Measurements from ENCODE around the gene EFCAB14. TPM values are rescaled to one million over a fixed set of nuclear protein-coding genes. Genes with fewer than 3 reads are reported as not detected.

EFCAB14 gene
- polyA plus RNA-seq, 1 donor from 2014 or later: 7.6 TPM

DNA sequence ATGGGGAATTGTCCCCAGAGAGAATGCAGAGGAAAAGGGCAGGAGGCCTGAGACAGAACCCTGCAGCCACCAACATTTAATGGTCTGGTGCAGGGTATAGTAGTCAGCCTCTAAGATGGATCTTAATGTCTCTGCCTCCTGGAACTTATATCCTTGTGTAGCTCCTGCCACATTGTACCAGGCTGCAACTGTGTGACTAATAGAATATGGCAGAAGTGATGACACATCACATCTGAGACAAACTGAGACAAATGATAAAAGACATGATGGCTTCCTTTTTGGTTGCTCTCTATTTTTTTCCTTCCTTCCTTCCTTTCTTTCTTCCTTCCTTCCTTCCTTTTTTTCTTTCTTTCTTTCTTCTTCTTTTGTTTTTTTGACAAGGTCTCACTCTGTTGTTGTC, 42.8 kb upstream of the EFCAB14 start:
- H3K9me2 ChIP-seq (ENCODE audit: insufficient read depth, low read length): no peaks in the 10 kb centered on the region
- H3K27ac ChIP-seq (ENCODE audit: low read length): no peak overlapping the region
- H3K36me3 ChIP-seq (ENCODE audit: insufficient read depth, low read length): no peaks in the 10 kb centered on the region
- no peak overlapping the region for H3K9ac ChIP-seq (ENCODE audit: low read length)
- H4K20me1 ChIP-seq (ENCODE audit: insufficient read depth): no peaks in the 10 kb centered on the region
- H3K79me2 ChIP-seq (replicated peaks; ENCODE audit: insufficient read depth, low read length): no peaks in the 10 kb centered on the region
- no peak overlapping the region for H3K4me2 ChIP-seq (ENCODE audit: low read length)
- H3F3A ChIP-seq (ENCODE audit: insufficient read depth, low read length, poor library complexity, severe bottlenecking): no peaks in the 10 kb centered on the region
- TF ChIP-seq RAD21 (conservative IDR thresholded peaks at IDR 0.05) (no peak), SMC3 (conservative IDR thresholded peaks at IDR 0.05; ENCODE audit: poor library complexity) (no peak)
- TF ChIP-seq, protein P1, sequence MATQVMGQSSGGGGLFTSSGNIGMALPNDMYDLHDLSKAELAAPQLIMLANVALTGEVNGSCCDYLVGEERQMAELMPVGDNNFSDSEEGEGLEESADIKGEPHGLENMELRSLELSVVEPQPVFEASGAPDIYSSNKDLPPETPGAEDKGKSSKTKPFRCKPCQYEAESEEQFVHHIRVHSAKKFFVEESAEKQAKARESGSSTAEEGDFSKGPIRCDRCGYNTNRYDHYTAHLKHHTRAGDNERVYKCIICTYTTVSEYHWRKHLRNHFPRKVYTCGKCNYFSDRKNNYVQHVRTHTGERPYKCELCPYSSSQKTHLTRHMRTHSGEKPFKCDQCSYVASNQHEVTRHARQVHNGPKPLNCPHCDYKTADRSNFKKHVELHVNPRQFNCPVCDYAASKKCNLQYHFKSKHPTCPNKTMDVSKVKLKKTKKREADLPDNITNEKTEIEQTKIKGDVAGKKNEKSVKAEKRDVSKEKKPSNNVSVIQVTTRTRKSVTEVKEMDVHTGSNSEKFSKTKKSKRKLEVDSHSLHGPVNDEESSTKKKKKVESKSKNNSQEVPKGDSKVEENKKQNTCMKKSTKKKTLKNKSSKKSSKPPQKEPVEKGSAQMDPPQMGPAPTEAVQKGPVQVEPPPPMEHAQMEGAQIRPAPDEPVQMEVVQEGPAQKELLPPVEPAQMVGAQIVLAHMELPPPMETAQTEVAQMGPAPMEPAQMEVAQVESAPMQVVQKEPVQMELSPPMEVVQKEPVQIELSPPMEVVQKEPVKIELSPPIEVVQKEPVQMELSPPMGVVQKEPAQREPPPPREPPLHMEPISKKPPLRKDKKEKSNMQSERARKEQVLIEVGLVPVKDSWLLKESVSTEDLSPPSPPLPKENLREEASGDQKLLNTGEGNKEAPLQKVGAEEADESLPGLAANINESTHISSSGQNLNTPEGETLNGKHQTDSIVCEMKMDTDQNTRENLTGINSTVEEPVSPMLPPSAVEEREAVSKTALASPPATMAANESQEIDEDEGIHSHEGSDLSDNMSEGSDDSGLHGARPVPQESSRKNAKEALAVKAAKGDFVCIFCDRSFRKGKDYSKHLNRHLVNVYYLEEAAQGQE (IDR thresholded peaks at IDR 0.05; ENCODE audit: borderline replicate concordance): no peak
- H3K27me3 ChIP-seq (ENCODE audit: insufficient read depth, low read depth, low read length): no peaks in the 10 kb centered on the region
- no peak overlapping the region for H3K4me3 ChIP-seq (ENCODE audit: low read length)
- no peaks in the 10 kb centered on the region for H3K9me3 ChIP-seq (ENCODE audit: low read length)
- H2AFZ ChIP-seq (ENCODE audit: low read depth, low read length): no peak overlapping the region

DNA sequence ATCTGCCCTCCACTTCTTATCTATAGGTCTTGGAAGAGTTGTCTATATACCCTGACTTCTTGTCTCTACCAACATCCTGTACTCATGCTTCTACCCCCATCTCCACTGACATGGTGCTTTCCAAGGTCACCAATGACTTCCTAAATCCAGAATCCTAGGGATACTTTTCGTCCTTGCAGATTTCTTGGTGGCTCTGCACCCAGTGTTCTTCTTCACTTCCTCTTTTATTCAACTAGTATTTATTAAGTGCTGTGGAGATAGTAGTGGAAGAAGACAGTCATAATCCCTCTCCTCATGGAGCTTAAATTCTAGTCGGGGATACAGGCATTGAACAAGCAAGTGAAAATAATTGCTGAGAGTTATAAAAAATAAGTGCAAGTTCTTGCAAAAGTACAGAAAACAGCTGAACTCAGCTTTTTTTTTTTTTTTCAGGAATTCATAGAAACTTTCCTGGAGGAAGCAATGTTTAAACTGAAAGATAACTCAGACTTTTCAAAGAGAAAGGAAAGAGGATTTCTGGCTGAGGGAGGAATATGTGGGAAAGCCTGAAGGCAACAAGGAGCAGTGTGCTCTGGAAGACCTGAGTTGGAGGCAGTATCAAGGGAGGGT, 41.7 kb upstream of the EFCAB14 start:
- Histone ChIP-seq H4K20me1 (ENCODE audit: insufficient read depth) (no peaks in the 10 kb centered on the region), H3K36me3 (ENCODE audit: insufficient read depth, low read length) (no peaks in the 10 kb centered on the region), H3K9me2 (ENCODE audit: insufficient read depth, low read length) (no peaks in the 10 kb centered on the region), H3K27ac (ENCODE audit: low read length) (no peak overlapping the region), H3F3A (ENCODE audit: insufficient read depth, low read length, poor library complexity, severe bottlenecking) (no peaks in the 10 kb centered on the region), H3K9ac (ENCODE audit: low read length) (no peak overlapping the region), H3K9me3 (ENCODE audit: low read length) (no peaks in the 10 kb centered on the region), H2AFZ (ENCODE audit: low read depth, low read length) (no peak overlapping the region), H3K4me2 (ENCODE audit: low read length) (no peak overlapping the region), H3K79me2 (replicated peaks; ENCODE audit: insufficient read depth, low read length) (no peaks in the 10 kb centered on the region), H3K27me3 (ENCODE audit: insufficient read depth, low read depth, low read length) (no peaks in the 10 kb centered on the region), H3K4me3 (ENCODE audit: low read length) (no peak overlapping the region)
- TF ChIP-seq SMC3 (conservative IDR thresholded peaks at IDR 0.05; ENCODE audit: poor library complexity) (no peak), TAF1 (IDR thresholded peaks at IDR 0.05; ENCODE audit: low read depth) (no peak), EZH2 (IDR thresholded peaks at IDR 0.05; ENCODE audit: borderline replicate concordance, insufficient read depth, low read length, poor library complexity, severe bottlenecking) (no peak), RAD21 (conservative IDR thresholded peaks at IDR 0.05) (no peak), EP300 (conservative IDR thresholded peaks at IDR 0.05; ENCODE audit: poor library complexity, severe bottlenecking) (no peak), POLR2AphosphoS5 (IDR thresholded peaks at IDR 0.05) (no peak), MXI1 (conservative IDR thresholded peaks at IDR 0.05; ENCODE audit: poor library complexity, severe bottlenecking) (no peak)
- TF ChIP-seq, protein P1 (IDR thresholded peaks at IDR 0.05; ENCODE audit: borderline replicate concordance): no peak
- TF ChIP-seq, protein P2, sequence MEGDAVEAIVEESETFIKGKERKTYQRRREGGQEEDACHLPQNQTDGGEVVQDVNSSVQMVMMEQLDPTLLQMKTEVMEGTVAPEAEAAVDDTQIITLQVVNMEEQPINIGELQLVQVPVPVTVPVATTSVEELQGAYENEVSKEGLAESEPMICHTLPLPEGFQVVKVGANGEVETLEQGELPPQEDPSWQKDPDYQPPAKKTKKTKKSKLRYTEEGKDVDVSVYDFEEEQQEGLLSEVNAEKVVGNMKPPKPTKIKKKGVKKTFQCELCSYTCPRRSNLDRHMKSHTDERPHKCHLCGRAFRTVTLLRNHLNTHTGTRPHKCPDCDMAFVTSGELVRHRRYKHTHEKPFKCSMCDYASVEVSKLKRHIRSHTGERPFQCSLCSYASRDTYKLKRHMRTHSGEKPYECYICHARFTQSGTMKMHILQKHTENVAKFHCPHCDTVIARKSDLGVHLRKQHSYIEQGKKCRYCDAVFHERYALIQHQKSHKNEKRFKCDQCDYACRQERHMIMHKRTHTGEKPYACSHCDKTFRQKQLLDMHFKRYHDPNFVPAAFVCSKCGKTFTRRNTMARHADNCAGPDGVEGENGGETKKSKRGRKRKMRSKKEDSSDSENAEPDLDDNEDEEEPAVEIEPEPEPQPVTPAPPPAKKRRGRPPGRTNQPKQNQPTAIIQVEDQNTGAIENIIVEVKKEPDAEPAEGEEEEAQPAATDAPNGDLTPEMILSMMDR (IDR thresholded peaks at IDR 0.05; ENCODE audit: poor library complexity, severe bottlenecking): no peak

Data from neural cell (in vitro differentiated cells).